HG03439 (cell line): Measurements from ENCODE around the gene MTMR2.
"Not testable (repeated sequence)": the region's sequence is repeated elsewhere in the genome, so short reads cannot be mapped to it uniquely, and the experiment has no call there.

Source experiments
- ATAC-seq: cut with Tn5 transposase; IDR thresholded peaks from one replicate; pipeline ENCODE4 v1.9.1; 2021; ENCODE audit warnings: mild to moderate bottlenecking, moderate library complexity; ENCODE audit not compliant: unreplicated experiment

Gene MTMR2

DNA sequence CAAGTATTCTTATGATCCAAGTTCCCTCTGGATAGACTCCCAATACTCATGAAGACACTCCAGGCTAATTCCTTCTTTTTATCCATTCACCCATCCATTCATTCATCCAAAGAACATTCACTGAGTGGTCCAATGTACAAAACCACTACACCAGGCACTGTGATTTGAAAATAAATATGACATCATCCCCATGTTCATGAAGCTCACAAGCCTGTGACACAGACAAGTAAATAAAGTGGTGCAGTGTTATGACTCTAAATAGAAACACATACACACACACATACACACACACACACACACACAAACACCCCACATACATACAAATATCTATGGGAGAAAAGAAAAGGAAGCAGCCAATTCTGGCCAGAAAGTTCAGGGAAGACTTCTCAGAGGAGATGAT, 35.5 kb downstream of the MTMR2 start:
- ATAC-seq, result no peak

DNA sequence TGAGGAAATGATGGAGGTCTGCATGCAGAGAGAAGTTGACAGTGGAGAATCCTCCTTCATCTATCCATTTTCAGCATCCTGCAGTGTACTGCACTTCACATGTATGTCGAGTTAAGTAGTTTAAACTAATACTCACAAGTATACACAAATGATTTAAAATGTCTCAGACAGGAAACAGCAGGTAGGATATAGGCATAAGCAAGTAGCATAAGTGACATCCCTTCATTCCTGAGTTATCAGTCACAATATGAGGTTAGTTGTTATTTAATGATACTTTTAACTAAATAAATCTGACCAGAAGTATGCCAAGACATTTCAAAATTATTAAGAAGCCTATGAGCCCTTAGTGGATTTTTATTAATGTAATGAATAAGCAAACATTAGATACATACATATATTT, 37.4 kb downstream of the MTMR2 start:
- no peak for ATAC-seq

DNA sequence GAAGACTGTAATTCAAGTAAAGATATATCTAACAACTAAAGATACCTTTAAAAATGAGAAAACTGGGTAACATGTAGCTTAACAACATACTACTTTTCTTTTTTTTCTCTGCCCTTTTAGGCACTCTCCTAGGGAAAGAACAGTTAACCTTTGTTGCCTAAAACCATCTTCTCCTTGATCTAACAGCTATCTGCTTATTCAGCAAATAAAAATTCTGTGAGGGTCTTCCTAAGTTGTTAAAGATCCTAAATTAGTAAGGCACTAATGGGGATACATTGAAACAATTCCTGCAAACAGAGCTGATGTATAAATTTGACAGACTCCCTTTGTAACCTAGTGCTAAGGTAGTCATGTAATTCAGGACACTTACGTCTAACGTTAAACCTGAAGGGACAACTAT, 39.1 kb downstream of the MTMR2 start:
- ATAC-seq, result no peak

DNA sequence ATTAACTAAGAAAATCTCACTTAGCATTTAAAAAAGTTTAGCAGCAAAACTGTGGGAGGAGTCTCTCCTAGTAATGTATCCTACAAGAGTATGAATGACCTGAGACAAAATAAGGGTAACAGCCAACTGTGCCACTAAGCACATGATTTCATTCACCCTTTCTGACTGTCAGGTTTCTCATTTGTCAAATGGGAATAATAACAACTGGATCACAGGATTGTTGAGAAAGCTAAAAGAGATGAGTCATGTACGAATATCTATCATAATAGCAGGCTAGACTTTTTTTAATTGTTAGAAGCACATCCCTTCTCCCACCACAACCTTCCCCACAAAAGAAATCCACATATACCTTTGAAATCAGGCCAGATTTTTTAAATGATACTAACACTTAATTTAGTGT, 39.5 kb downstream of the MTMR2 start:
- ATAC-seq, result no peak

DNA sequence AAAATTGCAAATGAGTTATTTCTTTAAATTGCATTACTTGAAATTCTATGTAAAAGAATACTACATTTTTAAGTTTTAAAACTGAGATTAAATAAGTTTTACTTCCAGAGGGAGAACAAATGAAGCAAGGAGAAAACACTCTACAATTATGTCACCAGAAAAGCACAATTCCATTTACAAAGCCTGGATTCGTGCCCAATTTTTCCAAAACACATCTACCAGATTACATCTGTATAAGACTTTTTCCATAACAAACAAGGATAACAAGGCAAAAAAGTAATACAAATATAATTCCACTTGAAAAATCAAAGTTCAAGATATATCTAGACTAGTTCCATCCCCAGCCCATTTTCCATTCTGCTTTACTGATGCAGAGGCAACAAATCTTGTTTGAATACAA, 40.5 kb downstream of the MTMR2 start:
- ATAC-seq, result no peak

DNA sequence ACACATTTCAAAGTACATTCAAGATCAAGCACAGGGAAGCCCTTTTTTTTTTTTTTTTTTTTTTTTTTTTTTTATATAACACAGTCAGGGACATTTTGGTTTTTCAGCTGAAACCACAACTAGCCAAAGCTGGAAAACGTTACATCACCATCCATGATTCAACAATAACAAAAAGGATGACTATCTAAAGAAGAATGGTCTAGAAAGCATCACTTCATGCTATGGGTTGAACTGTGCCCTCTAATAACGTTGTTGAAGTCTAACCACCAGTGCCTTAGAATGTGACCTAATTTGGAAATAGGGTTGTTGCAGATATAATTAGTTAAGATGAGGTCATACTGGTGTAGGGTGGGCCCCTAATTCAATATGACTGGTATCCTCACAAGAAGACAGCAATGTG, 46.6 kb downstream of the MTMR2 start:
- ATAC-seq, result no peak

DNA sequence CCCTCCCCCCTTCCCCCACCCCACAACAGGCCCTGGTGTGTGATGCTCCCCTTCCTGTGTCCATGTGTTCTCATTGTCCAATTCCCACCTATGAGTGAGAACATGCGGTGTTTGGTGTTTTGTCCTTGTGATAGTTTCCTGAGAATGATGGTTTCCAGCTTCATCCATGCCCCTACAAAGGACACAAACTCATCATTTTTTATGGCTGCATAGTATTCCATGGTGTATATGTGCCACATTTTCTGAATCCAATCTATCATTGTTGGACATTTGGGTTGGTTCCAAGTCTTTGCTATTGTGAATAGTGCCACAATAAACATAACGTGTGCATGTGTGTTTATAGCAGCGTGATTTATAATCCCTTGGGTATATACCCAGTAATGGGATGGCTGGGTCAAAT, 53.0 kb downstream of the MTMR2 start:
- ATAC-seq, result not testable (repeated sequence)

DNA sequence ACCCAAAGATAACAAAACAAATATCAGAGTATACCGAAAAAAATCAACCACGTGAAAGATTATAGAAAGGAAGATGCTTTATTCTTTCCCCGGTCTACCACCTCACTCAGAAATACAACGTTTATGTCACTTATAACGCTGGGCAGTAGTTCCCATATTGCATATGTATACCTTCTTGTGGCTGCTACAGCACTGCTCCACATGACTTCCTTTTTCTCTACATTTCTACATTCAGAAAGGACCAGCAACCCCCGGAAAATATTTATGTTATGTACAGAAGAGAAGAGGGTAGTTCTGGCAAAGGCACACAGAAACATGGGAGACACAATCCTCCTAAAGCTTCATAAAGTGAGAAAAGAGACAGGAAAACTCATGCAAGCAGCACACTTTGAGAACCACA, 56.8 kb downstream of the MTMR2 start:
- no peak for ATAC-seq

DNA sequence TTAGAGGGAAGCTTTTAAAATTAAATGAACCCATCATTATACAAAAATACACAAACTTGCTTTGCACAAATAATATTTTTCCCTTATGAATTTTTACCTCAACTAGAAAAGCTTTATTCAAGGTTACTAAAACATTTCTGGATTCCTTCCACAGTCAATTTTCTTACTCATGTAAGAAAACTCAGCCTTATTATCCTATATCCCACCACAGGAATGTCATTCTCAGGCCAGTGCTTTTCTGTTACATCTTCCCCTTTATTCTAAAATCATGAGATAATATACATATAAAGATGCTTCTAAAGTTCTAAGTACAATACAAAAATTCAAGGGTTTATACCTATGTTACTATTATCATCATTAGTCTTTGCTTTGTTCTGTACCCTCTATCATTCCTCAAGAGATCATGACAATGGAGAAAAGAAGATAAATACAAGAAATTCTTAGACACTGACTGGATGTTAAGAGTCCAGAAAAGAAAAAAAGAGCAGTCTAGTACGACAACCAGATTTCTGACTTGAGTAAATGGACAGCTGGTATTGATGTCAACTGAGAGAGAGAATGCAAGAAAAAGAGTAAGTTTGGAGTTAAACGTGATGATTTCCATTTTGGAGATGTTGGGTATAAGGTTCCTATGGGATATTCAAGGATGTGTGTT, 60.3 kb downstream of the MTMR2 start:
- no peak for ATAC-seq

DNA sequence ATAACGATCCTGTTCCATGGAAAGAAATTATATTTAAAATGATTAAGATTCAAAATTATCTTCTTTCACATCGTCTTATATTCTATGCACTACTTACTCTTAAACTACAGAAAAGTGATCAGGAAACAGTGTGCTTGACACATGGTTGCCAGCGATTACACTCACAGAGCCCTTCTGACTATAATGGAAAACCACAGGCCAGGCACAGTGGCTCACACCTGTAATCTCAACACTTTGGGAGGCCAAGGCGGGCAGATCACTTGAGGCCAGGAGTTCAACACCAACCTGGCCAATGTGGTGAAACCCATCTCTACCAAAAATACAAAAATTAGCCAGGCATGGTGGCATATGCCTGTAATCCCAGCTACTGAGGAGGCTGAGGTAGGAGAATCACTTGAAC, 63.9 kb downstream of the MTMR2 start:
- not testable (repeated sequence) for ATAC-seq

DNA sequence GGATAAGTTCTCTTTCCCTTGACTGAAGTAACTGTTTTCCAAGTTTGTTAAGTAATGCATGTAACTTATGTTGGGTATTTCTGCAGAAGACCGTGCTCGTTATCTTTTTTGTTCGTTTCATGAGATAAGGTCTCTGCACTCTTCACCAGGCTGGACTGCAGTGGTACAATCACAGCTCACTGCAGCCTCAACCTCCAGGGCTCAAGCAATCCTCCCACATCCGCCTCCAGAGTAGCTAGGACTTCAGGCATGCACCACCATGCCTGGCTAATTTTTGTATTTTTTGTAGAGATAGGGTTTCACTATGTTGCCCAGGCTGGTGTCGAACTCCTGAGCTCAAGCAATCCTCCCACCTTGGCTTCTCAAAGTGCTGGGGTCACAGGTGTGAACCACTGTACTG, 69.5 kb downstream of the MTMR2 start:
- ATAC-seq, result not testable (repeated sequence)

DNA sequence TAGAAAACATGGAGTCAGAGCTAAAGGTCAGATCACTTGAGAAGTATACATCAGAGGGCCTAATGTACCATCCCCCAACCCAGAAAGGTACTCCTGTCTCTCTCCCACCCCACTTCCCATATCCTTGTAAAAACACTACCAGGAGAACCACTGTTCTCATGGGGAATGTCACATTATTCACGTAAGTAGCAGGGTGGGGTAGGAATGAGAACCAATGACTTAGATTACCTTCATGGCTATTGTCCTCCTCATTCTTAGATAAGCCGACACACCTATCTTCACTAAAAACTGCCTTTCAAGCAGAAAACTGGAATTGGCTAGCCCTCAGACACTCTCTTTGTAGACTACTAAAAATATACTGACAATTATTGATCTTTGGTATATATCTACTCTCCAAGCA, 70.0 kb downstream of the MTMR2 start:
- no peak for ATAC-seq

DNA sequence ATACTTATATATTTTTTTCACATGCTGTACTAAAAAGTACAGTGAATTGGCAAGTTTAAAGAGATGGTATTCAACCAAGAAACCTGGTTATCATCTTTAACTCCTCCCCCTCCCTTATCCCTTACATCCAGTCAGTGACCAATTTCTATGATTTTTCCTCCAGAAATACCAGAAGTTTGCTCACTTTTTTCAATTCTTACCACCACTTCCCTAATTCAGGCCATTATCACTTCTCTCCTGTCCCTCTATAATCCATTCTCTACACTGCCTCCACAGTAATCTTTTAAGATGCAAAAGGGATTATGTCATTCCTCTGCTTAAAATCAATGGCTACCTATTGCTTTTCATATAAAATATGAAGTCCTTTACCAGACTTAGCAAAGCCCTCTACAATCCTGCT, 70.8 kb downstream of the MTMR2 start:
- ATAC-seq, result no peak

DNA sequence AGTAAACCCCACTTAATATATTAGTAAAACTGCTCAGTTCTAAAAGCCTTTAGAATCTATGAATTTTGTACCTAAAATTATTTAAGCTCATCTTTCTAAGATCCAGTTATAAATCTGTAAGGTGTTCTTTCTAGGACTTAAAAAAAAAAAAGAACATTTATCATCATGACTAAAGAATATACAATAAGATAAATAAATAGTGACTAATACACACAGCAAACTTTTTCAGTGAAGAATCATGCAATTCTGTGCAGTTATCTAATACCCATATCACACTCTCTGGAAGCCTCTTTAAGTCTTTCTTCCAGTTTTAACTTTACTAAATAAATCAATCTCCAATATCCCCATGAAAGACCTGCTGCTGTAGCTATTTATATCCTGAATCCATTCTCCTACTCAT, 73.8 kb downstream of the MTMR2 start:
- no peak for ATAC-seq

DNA sequence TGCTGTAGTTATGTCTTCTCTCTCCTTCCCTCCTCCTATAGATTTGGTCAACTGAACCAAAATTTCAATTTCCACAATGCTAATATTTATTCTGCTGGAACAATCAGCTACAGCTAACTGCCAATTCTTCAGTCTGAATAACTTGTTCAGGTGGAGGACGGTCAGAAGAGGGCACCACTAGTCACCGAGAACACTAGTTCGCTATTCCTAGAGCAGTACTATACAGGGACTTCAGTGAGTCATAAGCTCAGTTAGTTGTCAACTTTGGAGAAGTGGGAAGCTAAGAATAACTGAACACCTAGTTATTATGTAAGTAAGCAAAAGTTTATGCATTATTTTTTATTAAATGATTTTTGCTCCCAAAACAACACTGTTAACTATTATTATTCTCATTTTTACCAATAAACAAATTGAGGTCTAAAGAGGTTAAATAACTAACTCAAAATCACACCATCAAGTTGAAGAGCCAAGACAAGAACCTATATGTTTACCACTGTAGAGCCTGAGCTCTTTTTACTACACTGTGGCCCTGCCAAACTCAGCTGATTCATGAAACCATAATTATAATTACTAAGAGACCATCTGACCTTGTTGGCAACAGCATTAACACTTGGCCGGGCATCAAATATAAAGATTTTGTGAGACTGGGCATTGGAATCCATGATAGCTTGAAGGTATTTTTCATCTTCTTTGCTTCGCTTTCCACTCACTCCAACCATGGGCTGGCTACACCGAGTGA, 74.7 kb downstream of the MTMR2 start:
- ATAC-seq, result peak; percentile 60

DNA sequence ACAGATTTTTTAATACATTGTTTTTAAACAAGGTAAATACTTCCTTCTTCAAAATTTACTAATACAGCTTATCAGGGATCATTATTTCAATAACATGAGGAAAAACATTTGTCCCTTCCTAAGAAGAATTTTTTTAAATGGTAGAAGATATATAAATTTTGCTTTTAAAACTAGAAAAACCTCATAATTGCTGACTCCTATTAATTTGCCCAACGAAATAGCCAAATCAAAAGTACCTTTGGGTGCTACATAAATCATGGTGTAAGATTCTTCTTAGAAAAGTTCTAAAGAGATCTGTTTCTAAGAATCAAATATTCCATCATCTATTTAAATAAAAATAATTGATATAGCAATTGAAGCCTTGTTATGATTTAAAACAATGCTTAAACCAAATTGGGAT, 78.7 kb downstream of the MTMR2 start:
- no peak for ATAC-seq

DNA sequence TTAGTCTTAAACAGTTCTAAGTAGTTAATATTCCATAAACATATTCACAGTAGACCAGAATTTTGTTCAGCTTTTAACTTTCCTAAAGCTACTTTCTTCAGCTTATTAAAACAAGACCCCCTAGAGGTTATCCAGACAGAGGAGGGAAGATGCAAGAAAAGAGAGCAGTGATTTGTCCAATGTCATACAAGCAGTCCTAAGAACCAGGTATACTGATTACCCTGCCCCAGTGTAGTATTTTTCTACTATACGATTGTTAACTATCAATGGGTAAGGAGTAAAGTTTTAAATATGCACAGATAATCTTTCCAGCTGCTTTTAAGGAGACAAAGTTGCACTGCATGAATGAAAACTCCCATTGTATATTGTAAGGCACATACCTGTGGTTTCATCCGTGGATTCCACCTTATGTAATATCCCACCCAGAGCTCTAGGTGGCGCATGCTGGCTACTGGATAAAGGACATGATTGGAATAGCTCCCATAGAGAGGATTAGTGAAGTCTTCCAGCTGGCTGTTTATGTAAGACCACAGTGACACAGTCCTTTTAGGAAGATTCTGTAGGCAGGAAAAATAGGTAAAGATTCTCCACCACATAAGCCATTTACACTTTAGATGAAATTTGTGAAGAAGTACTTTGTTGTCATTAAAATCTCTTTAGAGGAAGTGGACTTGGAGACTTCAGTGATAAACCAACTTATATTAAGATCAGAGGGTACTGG, 88.0 kb downstream of the MTMR2 start:
- ATAC-seq, result peak; percentile 91

DNA sequence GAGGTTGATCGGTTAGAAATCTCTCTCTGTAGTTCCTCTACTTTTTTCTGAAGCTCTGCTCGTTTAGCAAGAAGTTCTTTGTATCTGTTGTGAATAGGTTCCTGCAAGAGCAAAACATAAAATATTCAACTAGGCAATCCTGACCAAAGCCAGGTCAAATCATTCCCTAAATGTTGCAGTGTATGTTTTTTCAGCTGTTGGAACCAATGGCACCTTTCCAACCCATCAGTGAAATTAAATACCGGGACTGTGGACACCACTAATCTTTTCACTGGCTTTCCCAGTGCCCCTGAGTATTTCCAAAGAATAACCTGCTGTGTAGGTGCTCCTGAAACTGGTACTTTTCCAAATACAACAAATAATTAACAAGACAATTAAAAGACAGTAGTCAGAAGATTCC, 88.6 kb downstream of the MTMR2 start:
- no peak for ATAC-seq

DNA sequence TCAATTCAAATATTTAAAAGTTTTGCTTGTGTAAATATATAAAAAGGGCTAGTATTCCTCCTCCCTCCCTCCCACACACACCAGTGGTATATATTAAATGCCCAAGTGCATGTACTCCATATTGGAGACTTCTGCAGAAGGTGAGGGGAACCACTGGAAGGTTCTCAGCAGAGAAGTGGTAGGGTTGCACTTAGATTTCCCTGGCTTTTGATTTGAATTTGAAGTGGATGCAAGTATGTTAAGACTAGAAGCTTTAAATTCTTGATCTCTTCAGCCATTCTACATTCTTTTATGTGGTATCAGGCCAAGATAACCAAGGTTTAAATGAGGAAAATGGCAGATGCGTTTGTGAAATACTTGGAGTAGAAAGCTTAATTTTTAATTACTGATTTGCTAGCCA, 90.5 kb downstream of the MTMR2 start:
- no peak for ATAC-seq

DNA sequence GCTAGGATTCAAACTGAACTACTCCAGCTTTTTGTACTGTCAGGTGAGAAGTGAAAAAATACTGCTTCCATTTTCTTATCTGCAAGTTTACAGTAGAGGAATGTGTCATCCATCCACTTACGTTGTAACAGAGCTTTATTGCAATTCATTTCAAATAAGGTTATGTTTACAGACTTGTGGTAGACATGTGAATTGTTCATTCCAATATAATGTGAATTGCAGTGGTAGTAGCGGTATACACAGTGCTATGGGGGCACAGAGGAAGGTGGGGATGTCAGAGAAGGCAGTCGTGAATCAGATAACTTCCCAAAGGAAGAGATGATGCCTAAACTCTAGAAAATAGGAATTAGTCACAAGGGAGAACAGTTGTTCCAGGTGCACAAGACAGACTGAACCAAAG, 91.1 kb downstream of the MTMR2 start:
- no peak for ATAC-seq

DNA sequence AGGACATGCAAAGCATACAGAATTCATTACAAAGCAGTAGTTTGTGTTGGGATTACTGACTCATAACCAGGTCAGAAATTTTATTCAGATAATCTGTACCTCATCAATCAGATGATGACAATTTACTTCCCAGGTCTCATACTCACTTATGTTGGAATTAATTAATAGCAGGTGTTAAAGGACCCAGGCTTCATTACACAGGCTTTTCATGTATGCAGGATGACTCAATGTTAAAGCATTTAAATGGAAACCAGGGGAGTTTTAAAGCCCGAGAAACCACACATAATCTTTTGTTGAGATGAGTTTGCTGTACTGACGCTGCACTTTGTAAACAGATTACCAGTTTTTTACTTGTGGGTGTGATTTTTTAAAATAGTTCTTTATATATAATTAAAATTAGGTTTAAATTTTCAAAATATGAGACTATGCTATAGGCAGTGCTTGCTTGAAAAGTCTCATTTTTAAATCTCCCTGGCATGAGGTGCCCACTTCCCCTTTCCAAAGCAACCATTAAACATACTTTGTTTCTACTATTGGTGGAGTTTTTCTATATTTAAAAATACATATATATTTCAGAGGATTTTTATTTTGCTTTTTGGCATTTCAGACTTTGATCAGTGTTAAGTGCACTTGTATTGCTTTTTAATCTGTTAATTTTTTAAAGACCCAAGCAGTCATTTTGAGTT, 92.6 kb downstream of the MTMR2 start:
- ATAC-seq, result no peak
